Breast epithelium (tissue), 4 donors: ENCODE results near the gene PNKD. TPM values are rescaled to one million over a fixed set of nuclear protein-coding genes. Genes with fewer than 3 reads are reported as not detected.

Experiments
- DNase-seq, 2 donors: peaks; one replicate each; pipeline ENCODE4 v3.0.0-alpha.2; 2019; ENCODE audit warnings: low spot score in 2 of 2
- H3K27ac ChIP-seq, 2 donors: fragments of 200-600 bp; sonication (generic) in 1 of 2; one replicate each; pipeline ENCODE4 v1.5.1; 2016 to 2019; ENCODE audit warnings: mild to moderate bottlenecking in 1 of 2
- H3K27me3 ChIP-seq, 2 donors: fragments of 200-600 bp; sonication (generic) in 1 of 2; one replicate each; pipeline versions ENCODE4 v1.5.1 to v1.6.0; 2017 to 2019; ENCODE audit warnings: control low read depth in 1 of 2, mild to moderate bottlenecking in 1 of 2
- H3K36me3 ChIP-seq: fragments of 200-600 bp; one replicate; pipeline ENCODE4 v1.5.1; 2019
- H3K4me1 ChIP-seq, 2 donors: fragments of 200-600 bp; sonication (generic); one replicate each; pipeline ENCODE4 v1.5.1; 2016 to 2019; ENCODE audit warnings: control low read depth in 1 of 2
- H3K4me3 ChIP-seq, 3 donors: fragments of 200-600 bp; sonication (generic); 1 replicate in 2 of 3; 2 replicates in 1 of 3; pipeline ENCODE4 v1.5.1; 2016 to 2019; ENCODE audit warnings: mild to moderate bottlenecking in 3 of 3, moderate library complexity in 2 of 3
- H3K9me3 ChIP-seq, 2 donors: fragments of 200-600 bp; sonication (generic) in 1 of 2; one replicate each; pipeline ENCODE4 v1.5.1; 2016 to 2019; ENCODE audit warnings: control low read depth in 1 of 2
- POLR2A ChIP-seq: fragments of 450-650 bp; IDR thresholded peaks from one replicate; pipeline ENCODE4 v1.6.1; 2016; ENCODE audit warnings: antibody characterized with exemption, mild to moderate bottlenecking, moderate library complexity
- POLR2AphosphoS5 ChIP-seq, 3 donors: sonication (generic); formaldehyde crosslinking; IDR thresholded peaks; one replicate each; pipeline ENCODE4 v1.6.1; 2017; ENCODE audit warnings: antibody characterized with exemption in 3 of 3
- intact Hi-C: fragments of 100-400 bp; cut with DNase I; formaldehyde crosslinking; loops from one replicate; pipeline ENCODE4 v1.15.1; 2023; ENCODE audit warnings: low total_unique reads
- total RNA-seq, 3 donors: library from RNA; depleted of rRNA; stranded (reverse); fragments of >200 nt; gene quantifications; one replicate each; pipeline ENCODE4 v1.1.0, GENCODE V29; 2016
- TF ChIP-seq, protein P1 (sequence below), 3 donors: fragments of 450-650 bp; IDR thresholded peaks; one replicate each; pipeline ENCODE4 v1.5.1; 2016 to 2017; ENCODE audit warnings: antibody characterized with exemption in 3 of 3, mild to moderate bottlenecking in 3 of 3, moderate library complexity in 3 of 3

Gene PNKD, protein sequence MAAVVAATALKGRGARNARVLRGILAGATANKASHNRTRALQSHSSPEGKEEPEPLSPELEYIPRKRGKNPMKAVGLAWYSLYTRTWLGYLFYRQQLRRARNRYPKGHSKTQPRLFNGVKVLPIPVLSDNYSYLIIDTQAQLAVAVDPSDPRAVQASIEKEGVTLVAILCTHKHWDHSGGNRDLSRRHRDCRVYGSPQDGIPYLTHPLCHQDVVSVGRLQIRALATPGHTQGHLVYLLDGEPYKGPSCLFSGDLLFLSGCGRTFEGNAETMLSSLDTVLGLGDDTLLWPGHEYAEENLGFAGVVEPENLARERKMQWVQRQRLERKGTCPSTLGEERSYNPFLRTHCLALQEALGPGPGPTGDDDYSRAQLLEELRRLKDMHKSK
- total RNA-seq: 10 to 100 TPM; 30.2 to 48.3 (median 35.6) TPM

DNA sequence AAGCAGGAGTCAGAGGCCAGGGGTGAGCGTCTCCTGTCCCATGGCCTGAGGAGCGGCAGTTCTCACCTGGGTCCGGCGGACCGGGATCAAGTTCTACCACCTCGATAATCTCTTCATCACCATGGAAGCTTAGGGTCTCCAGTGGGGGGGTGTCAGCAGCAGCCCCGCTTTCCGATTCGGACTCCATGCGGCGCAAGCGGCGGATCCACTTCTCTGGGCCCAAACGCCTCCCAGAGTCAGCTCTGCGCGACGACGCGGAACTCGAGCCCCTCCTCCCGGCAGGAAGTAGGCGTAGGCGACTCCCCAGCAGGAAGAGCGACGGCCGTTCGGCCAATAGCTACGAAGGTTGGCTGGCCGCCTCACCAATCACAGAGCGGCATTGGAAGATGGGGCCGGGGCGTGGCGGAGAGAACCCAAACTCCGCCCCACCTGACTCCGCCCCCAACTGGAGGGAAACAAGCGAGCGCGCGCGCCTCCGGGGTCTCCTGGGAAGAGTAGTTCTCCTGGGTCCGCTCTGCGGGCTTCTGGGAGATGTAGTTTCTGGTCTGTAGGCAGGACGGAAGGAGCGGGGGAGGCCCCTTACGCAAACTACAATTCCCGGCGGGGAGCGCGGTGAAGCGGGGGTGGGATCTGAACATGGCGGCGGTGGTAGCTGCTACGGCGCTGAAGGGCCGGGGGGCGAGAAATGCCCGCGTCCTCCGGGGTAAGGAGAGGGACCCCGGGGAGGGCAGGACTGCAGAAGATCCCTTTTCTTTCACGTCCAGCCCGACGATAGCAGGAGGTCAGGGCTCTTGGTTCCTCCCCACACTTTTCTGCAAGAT lies at the start of gene PNKD, which contains the start of gene AAMP:
PNKD (plus strand) TSS at position 620 of the 821 bp plus-strand sequence; CDS start at position 637, 17 bp downstream.
AAMP (minus strand) TSS at position 238 of the 821 bp plus-strand sequence; CDS start at position 187, 51 bp downstream.
- intact Hi-C loops: loop anchor here (2.0 kb wide), 1 partner anchor 133 kb away; no protein-coding TSS in a partner anchor
- DNase-seq: peak; percentile 100
- no peaks in the 10 kb centered on the region for H3K27me3 ChIP-seq
- peaks cover 20% of the 10 kb centered on the region for H3K36me3 ChIP-seq
- H3K27ac ChIP-seq: peak within 1 kb of the TSS; percentile 86 to 89
- peak within 1 kb of the TSS; percentile 76 to 90 (median 87) for H3K4me3 ChIP-seq
- TF ChIP-seq POLR2A (peak; percentile 74), POLR2AphosphoS5 (IDR thresholded peaks at IDR 0.05) (peak in 2 of 3 donors; percentile 81 to 84)
- TF ChIP-seq, protein P1, sequence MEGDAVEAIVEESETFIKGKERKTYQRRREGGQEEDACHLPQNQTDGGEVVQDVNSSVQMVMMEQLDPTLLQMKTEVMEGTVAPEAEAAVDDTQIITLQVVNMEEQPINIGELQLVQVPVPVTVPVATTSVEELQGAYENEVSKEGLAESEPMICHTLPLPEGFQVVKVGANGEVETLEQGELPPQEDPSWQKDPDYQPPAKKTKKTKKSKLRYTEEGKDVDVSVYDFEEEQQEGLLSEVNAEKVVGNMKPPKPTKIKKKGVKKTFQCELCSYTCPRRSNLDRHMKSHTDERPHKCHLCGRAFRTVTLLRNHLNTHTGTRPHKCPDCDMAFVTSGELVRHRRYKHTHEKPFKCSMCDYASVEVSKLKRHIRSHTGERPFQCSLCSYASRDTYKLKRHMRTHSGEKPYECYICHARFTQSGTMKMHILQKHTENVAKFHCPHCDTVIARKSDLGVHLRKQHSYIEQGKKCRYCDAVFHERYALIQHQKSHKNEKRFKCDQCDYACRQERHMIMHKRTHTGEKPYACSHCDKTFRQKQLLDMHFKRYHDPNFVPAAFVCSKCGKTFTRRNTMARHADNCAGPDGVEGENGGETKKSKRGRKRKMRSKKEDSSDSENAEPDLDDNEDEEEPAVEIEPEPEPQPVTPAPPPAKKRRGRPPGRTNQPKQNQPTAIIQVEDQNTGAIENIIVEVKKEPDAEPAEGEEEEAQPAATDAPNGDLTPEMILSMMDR (IDR thresholded peaks at IDR 0.05): peak; percentile 14 to 19 (median 17)
- peaks cover 8 to 19% of the 10 kb centered on the region in 2 donors for H3K4me1 ChIP-seq
- no peaks in the 10 kb centered on the region for H3K9me3 ChIP-seq

DNA sequence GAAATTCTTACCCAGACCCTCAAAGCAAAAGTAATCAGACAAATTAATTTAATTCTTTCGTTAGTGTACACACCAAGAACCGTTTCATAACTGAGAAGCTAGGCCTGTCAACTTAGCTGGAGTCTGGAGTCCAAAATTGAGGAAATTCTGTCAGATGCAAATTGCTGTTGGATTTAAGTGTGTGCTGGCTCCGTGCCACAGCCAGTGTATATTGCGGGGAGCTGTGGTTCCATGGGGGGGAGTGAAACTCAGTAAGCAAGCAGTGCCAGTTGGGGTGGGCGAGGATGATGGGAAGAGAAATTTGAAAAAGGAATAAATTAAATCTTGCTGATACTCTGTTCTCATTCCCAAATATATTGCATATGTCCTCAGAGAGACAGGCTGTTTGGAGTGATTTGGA lies 49.3 kb upstream of the PNKD start:
- Histone ChIP-seq H3K9me3 (no peaks in the 10 kb centered on the region), H3K4me1 (peaks cover 0 to 4% of the 10 kb centered on the region in 2 donors), H3K27me3 (no peaks in the 10 kb centered on the region), H3K36me3 (no peaks in the 10 kb centered on the region), H3K27ac (no peak overlapping the region), H3K4me3 (no peak overlapping the region)
- no peak for TF ChIP-seq POLR2AphosphoS5 (IDR thresholded peaks at IDR 0.05)
- intact Hi-C loops: no loop called here
- DNase-seq: no peak

DNA sequence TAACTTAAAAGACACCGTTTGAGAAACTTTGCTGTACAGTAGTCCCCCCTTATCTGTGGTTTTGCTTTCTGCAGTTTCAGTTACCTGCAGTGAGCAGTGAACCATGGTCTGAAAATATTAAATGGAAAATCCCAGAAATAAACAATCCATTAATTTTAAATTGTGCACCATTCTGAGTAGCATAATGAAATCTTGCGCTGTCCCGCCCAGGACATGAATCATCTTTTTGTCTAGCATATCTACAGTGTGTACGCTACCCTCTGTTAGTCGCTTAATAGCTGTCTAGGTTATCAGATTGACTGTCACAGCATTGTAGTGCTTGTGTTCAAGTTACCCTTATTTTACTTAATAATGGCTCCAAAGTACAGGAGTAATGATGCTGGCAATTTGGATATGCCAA lies 47.3 kb upstream of the PNKD start:
- Histone ChIP-seq H3K4me3 (no peak overlapping the region), H3K9me3 (no peaks in the 10 kb centered on the region), H3K4me1 (peaks cover 0 to 4% of the 10 kb centered on the region in 2 donors), H3K36me3 (no peaks in the 10 kb centered on the region), H3K27me3 (no peaks in the 10 kb centered on the region), H3K27ac (no peak overlapping the region)
- DNase-seq: no peak
- no peak for TF ChIP-seq POLR2AphosphoS5 (IDR thresholded peaks at IDR 0.05)
- TF ChIP-seq, protein P1 (IDR thresholded peaks at IDR 0.05): no peak
- TF ChIP-seq POLR2A: no peak
- intact Hi-C loops: no loop called here

DNA sequence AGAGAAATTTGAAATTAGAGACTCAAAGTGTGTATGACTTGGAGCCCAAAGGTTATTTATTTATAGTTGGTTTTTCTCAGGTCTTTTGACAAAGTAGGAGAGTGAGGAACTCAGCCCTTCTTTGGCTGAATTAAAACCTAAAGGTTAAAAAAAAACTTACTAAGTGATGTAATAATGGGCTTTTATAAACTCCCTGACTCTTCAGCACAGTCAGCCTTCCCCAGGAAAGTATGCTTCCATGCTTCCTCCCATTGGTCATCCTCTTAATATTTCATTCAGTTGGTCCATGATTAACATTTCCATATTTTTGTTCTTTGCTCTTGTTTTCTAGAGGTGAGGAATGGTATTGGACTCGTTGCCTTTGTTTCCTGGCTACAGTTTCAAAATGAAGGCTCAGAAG lies 46.1 kb upstream of the PNKD start:
- no peak overlapping the region for H3K27ac ChIP-seq
- no peak for DNase-seq
- no peaks in the 10 kb centered on the region for H3K36me3 ChIP-seq
- H3K4me1 ChIP-seq: peaks cover 0 to 4% of the 10 kb centered on the region in 2 donors
- TF ChIP-seq POLR2AphosphoS5 (IDR thresholded peaks at IDR 0.05) (no peak), POLR2A (no peak)
- TF ChIP-seq, protein P1 (IDR thresholded peaks at IDR 0.05): no peak
- no peak overlapping the region for H3K4me3 ChIP-seq
- H3K27me3 ChIP-seq: no peaks in the 10 kb centered on the region
- no peaks in the 10 kb centered on the region for H3K9me3 ChIP-seq
- intact Hi-C loops: no loop called here

DNA sequence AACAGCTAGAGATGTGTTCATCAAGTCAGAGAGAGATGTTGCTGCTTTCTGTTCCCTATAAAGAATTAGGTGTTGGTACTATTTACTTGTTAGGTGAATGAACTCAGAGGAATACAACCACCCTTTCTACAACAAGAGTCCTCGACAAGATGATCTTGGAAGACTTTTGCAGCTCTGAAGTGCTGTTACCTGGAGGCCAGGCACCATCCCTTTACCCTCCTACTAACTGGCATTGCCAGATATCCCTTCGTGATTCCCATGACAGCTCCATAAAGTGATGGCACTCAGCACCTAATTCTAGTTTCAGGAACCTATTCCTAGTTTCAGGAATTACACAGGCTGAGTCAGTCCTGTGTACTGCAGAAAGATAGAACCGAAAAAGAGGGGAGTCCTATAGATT lies 43.4 kb upstream of the PNKD start:
- H3K27ac ChIP-seq: no peak overlapping the region

More for the DNA sequence above, 43.4 kb upstream of the PNKD start:
- peaks cover 0 to 3% of the 10 kb centered on the region in 2 donors for H3K4me1 ChIP-seq
- DNase-seq: no peak
- TF ChIP-seq POLR2A: no peak
- TF ChIP-seq, protein P1 (IDR thresholded peaks at IDR 0.05): no peak
- no peak for TF ChIP-seq POLR2AphosphoS5 (IDR thresholded peaks at IDR 0.05)
- intact Hi-C loops: no loop called here
- no peaks in the 10 kb centered on the region for H3K36me3 ChIP-seq
- H3K4me3 ChIP-seq: no peak overlapping the region
- H3K27me3 ChIP-seq: no peaks in the 10 kb centered on the region
- H3K9me3 ChIP-seq: no peaks in the 10 kb centered on the region
